Glomerular visceral epithelial cell (primary cell): ENCODE data around the gene LMNA.
"Not testable (repeated sequence)": the region's sequence is repeated elsewhere in the genome, so short reads cannot be mapped to it uniquely, and the experiment has no call there.

Experiments used
- DNase-seq: peaks from one replicate; pipeline ENCODE4 v3.0.0-alpha.2; 2016; ENCODE audit errors: extremely low spot score

LMNA gene

GRCh38 chr1:156104861-156105832 lies 9.4 kb upstream of the LMNA start:
- DNase-seq: no peak

DNA sequence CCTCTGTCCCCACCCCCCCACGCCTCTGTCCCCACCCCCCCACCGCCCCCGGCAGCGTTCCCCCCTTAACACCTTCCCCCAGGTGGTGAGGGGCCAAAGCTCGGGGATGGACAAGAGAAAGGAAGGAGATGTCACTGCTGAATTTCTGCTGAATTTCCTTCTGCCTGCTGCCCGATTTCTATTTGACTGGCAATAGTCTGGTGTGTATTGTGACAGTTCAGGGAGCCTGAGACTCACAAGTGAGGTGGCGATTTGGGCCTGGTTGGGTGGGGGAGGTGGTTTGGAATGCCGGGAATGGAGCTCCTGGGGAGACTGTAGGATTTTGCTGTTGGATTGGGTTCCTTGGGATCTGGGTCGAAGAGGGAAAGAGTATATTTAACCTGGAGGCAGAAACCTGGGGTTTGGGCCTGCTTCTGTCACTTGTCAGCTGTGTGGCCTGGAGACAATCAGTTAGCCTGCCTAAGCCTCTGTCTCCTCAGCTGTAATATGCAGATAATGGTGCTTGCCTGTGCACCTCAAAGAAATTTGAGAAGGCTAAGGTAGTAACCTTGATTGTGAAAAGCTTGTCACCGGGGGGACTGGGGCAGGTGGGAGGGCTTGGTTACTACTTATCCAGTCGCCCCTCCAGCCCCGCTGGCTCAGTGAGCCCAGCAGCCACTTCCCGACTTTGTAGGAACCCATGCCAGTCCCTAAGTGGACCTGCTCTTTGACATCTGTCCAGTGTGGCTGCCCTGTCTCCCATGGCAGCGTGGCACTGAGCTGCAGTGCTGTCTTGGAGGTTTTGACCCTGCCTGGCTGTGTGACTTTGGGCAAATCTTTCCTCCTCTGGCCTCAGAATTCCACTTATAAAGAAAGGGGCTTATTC lies 7.7 kb upstream of the LMNA start:
- no peak for DNase-seq

DNA sequence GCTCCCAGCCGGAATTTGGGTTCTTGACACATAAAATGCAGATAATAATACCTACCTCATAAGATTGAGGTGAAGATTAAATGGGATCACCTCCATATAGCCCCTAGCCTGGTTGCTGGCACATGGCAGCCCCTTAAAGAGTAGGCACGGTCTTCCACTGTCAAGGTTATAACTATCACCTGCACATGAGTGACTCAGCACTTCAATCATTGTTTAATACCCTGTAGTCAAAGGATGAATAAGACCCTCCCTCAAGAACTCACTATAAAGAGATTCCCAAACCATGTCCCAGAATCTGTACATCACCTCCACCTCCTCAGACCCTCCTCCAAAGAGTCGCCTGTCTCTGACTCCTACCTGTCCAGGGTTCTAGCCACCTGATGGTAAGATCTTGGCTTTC lies 6.5 kb upstream of the LMNA start:
- DNase-seq: no peak

- DNase-seq: no peak
Measured at GRCh38 chr1:156108664-156109241, 5.8 kb upstream of the LMNA start.

DNA sequence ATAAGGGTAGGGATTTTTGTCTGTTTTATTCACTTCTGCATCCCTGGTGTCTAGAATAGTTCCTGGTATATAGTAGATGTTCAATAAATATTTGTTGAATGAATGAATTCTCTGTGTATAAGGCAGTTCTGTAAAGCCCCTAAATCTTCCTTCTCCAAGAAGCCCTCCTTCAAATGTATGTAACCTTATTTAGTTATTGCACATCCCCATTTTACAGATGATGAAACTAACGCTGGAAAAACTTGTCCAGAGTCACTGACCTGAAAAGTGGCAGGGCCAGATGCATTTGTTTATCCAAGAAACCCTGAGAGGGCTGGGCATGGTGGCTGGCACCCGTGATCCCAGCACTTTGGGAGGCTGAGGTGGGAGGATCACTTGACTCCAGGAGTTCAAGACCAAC lies 4.3 kb upstream of the LMNA start:
- no peak for DNase-seq

GRCh38 chr1:156111355-156111962 lies 3.1 kb upstream of the LMNA start:
- peak; percentile 65 for DNase-seq

- no peak for DNase-seq
Measured at GRCh38 chr1:156112276-156113137, 2.0 kb upstream of the LMNA start.

GRCh38 chr1:156113282-156113950 lies 1.1 kb upstream of the LMNA start:
- no peak for DNase-seq

- no peak for DNase-seq
Measured at GRCh38 chr1:156114919-156115513, 505 bp downstream of the LMNA start.

DNA sequence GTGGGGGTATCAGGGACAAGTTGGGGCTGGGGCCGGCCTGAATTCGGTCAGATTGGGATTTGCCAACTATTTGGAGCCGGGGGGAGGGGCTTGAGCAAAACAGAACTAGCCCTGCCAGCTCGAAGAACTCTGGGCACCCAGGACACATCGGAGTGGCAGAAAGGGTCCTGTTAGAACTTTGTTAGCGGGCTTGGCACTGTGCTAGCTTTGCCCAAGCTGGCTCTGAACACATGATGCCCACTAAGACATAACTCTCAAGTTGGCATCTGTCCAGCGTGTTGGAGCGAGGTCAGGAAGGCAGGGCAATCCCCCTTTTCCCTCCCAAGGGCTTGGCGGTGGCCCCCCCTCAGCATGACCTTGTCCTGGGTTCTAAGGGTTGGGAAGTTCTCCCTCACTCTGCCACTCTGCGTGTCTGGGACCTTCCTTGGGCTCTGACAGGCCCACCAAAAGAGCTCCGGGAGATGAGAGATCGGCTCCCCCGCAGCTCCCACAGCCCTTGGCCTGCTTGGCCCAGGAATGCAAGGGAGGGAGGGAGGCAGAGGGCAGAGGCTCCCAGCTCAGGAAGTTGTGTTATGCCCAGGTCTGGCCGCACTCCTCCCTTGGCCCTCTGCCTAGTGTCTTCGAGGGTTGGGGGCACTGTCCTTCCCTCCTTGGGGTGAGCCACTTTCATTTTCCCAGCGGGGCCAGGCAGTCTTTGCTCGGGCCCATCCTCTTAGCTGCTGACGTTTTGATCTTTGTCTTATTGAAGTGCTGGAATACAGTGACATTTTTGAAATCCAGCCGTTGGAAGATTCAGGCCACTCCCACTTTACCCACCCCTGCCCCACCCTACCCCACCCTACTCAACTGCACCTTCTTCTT lies 1.2 kb downstream of the LMNA start:
- peak; percentile 83 for DNase-seq

DNA sequence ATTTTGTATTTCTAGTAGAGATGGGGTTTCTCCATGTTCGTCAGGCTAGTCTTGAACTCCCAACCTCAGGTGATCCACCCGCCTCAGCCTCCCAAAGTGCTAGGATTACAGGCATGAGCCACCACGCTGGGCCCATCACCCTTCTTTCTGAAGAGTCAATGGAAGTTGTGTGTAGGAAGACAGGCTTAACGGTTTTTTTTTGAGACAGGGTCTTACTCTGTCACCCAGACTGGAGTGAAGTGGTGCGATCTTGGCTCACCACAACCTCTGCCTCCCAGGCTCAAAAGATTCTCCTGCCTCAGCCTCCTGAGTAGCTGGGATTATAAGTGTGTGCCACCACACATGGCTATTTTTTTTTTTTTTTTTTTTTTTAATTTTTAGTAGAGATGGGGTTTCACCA lies 2.2 kb downstream of the LMNA start:
- DNase-seq: not testable (repeated sequence)

DNA sequence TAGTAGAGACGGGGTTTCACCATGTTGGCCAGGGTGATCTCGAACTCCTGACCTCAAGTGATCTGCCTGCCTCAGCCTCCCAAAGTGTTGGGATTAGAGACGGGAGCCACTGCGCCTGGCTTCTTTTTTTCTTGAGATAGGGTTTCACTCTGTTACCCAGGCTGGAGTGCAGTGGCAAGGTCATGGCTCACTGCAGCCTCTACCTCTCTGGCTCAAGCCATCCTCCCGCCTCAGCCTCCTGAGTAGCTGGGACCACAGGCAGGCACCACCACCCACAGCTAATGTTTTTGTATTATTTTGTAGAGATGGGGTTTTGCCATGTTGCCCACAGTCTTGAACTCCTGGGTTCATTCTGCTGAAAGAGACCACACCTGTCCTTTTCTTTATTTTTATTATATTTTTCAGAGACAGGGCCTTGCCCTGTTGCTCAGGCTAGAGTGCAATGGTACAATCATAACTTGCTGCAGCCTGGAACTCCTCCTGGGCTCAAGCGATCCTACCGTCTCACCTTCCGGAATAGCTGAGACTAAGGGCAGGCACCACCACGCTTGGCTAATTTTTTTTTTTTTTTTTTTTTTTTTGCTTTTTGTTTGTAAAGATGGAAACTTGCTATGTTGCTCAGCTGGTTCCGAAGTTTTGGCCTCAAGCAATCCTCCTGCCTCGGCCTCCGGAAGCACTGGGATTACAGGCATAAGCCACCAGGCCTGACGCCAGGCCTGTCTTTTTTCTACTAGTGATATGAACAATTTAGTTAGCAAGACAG lies 3.1 kb downstream of the LMNA start:
- DNase-seq: no peak

GRCh38 chr1:156118177-156118868 lies 3.8 kb downstream of the LMNA start:
- DNase-seq: peak; percentile 64

DNA sequence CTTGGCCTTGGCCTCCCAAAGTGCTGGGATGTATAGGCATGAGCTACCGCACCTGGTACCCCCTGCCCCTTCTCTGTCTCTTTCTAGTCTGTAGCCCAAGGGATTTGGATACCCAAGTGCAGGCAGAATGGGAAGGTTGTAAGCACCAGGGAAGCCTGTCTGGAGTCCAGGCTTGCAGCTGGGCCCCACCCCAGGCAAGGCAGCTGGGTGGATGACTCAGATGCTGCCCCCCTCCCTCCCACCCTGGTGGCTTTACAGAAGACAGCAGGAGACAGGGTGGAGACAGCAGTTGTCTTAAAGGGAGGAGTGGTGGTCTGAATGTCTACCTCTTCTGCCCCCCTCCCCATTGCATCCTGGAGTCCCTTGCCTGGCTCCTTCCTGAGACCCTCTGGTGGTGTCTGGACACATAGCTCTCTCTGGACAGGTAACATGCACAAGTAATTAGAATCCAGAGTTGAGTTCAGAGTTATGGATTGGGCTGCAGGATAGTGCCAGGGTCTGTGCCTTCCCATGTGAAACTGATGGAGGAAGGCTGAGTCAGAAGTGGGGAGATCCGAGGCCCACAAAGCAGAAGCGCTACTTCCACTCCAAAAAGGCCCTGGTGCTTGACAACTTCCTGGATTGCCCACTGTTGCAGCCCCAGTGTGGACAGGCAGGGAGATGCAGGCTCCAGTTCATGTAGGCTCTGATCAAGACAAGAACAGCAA lies 5.1 kb downstream of the LMNA start:
- peak; percentile 85 for DNase-seq

GRCh38 chr1:156120318-156120717 lies 5.8 kb downstream of the LMNA start:
- DNase-seq: no peak

DNA sequence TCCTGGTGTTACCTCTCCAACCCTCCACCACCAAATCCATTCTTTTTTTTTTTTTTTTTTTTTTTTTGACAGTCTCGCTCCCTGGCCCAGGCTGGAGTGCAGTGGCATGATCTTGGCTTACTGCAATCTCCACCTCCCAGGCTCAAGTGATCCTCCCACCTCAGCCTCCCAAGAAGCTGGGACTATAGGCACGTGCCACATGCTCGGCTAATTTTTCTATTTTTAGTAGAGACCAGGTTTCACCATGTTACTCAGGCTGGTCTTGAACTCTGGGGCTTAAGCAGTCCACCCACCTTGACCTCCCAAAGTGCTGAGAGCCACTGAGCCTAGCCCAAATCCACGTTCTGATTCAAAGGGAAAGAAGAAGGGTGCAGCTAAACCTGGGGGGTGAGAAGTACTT lies 6.5 kb downstream of the LMNA start:
- not testable (repeated sequence) for DNase-seq

GRCh38 chr1:156121457-156121856 lies 6.9 kb downstream of the LMNA start:
- DNase-seq: no peak
